Small intestine (tissue), 7 donors: ENCODE results near the gene ADAM22. TPM values are rescaled to one million over a fixed set of nuclear protein-coding genes. Genes with fewer than 3 reads are reported as not detected.

Experiments used
- DNase-seq, 2 donors: peaks; one replicate each; pipeline versions ENCODE4 v3.0.0 to v3.0.0-alpha.2; 2013
- FAIRE-seq: peaks from 2 replicates; lab custom pipeline; 2012; peaks lifted over from hg19 to GRCh38; lab: Jason Lieb, UNC
- H3K27ac ChIP-seq, 3 donors: one replicate each; pipeline ENCODE4 v1.5.1; 2013; ENCODE audit warnings: low read length in 2 of 3, mild to moderate bottlenecking in 2 of 3, control low read depth in 1 of 3, inconsistent platforms in 1 of 3, low read depth in 1 of 3, moderate library complexity in 1 of 3
- H3K27me3 ChIP-seq, 3 donors: one replicate each; pipeline ENCODE4 v1.6.1; 2013; ENCODE audit warnings: low read length in 3 of 3, inconsistent platforms in 1 of 3; ENCODE audit not compliant: control insufficient read depth in 3 of 3, insufficient read depth in 3 of 3
- H3K36me3 ChIP-seq, 3 donors: one replicate each; pipeline ENCODE4 v1.6.1; 2013; ENCODE audit warnings: low read length in 3 of 3, inconsistent platforms in 1 of 3, low read depth in 1 of 3, mild to moderate bottlenecking in 1 of 3, moderate library complexity in 1 of 3; ENCODE audit not compliant: control insufficient read depth in 3 of 3, insufficient read depth in 2 of 3
- H3K4me1 ChIP-seq, 3 donors: one replicate each; pipeline ENCODE4 v1.6.1; 2013; ENCODE audit warnings: low read length in 2 of 3, inconsistent platforms in 1 of 3, low read depth in 1 of 3, mild to moderate bottlenecking in 1 of 3, moderate library complexity in 1 of 3; ENCODE audit not compliant: control insufficient read depth in 3 of 3, insufficient read depth in 2 of 3
- H3K4me3 ChIP-seq, 3 donors: one replicate each; pipeline ENCODE4 v1.5.1; 2013; ENCODE audit warnings: low read length in 3 of 3, control low read depth in 1 of 3, inconsistent platforms in 1 of 3, low read depth in 1 of 3, mild to moderate bottlenecking in 1 of 3, moderate library complexity in 1 of 3
- H3K9me3 ChIP-seq, 2 donors: one replicate each; pipeline ENCODE4 v1.6.1; 2013; ENCODE audit warnings: low read depth in 1 of 2, low read length in 1 of 2; ENCODE audit not compliant: control insufficient read depth in 2 of 2, insufficient read depth in 1 of 2
- WGBS, 3 donors: extraction: QIAGEN DNeasy Blood & Tissue Kit; methylation state at CpG; one replicate each; pipeline ENCODE4 v1.1.7; 2013; 5-methylcytosine and 5-hydroxymethylcytosine counted together
- polyA plus RNA-seq, 4 donors: library from polyadenylated mRNA; stranded (reverse) in 3 of 4; unstranded in 1 of 4; fragments of 200-250 nt in 3 of 4; fragments of 120-200 nt in 1 of 4; gene quantifications; one replicate each; pipeline versions ENCODE4 v1.2.1 to v1.2.3, GENCODE V29; 2013
- donor health status: healthy with polysubstance abuse.
- donor health status: control.
- donor health status: control.
- donor health status: Bipolar disorder and iron deficiency.
- donor health status: healthy.

Gene ADAM22
- polyA plus RNA-seq, 4 donors = 0.94 to 7.6 TPM; not detected in 2

DNA sequence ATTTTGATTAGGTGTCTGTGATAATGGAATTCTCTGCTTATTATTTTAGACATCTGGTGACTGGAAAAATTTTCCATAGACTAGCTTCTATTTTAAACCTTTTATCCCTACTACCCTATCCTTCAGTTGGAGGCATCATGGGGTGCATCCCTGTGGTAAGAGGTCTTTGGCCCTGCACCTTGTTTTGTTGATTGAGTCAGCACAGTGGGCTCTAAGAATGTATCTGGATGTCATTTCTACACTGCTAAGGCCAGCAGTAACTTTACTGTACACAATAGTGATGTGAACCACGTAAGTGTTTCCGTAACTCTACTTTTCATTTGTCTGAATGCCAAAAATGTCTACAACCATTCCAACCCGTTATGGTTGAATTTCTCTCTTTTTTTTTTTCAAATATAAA is 75.6 kb downstream of the ADAM22 start:
- WGBS, 3 donors = 84 to 88% (median 86%) methylated on average over 3 of the region's 3 CpGs
- H3K36me3 ChIP-seq = no peaks in the 10 kb centered on the region
- DNase-seq (no peak), FAIRE-seq (no peak)
- no peaks in the 10 kb centered on the region for H3K27me3 ChIP-seq
- no peak overlapping the region for H3K27ac ChIP-seq
- H3K4me3 ChIP-seq = no peak overlapping the region
- no peaks in the 10 kb centered on the region for H3K4me1 ChIP-seq
- no peaks in the 10 kb centered on the region for H3K9me3 ChIP-seq

DNA sequence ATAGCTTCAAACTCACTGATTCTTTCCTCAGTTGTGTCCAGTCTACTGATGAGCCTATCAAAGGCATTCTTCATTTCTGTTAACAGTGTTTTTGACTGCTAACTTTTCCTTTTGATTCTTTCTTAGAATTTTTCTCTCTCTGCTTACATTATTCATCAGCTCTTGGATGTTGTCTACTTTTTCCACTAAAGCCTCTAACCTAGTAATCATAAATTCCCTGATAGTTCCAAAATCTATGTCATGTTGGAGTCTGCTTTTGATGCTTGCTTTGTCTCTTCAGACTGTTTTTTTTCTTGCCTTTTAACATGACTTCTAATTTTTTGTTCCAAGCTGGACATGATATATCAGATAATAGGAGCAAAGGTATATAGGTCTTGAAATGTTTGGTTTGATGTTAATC is 78.0 kb downstream of the ADAM22 start:
- Histone ChIP-seq H3K27ac (no peak overlapping the region), H3K36me3 (no peaks in the 10 kb centered on the region), H3K9me3 (no peaks in the 10 kb centered on the region), H3K4me1 (no peaks in the 10 kb centered on the region), H3K4me3 (no peak overlapping the region), H3K27me3 (no peaks in the 10 kb centered on the region)
- no peak for DNase-seq
- FAIRE-seq = peak; percentile 30

DNA sequence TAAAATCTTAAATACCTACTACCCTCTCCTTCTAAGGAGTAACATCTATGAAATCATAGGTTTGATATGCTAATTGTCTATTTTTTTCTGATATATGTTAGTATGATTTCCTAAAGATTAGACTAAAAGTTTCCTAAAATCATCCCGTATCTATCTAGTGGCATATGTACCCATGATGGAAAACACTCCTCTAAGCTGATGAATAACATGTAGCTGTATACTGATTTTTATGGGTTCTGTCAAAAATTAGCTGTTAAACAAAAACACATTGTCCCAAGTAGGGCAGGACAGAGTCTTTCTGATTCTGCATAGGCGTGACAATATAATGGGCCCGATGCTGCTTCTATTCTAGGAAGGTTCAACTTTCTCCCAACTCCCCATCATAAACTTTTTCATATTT is 79.9 kb downstream of the ADAM22 start:
- no peaks in the 10 kb centered on the region for H3K4me1 ChIP-seq
- no peak overlapping the region for H3K4me3 ChIP-seq
- no peaks in the 10 kb centered on the region for H3K27me3 ChIP-seq
- FAIRE-seq (no peak), DNase-seq (no peak)
- H3K36me3 ChIP-seq = no peaks in the 10 kb centered on the region
- no peaks in the 10 kb centered on the region for H3K9me3 ChIP-seq
- WGBS, 3 donors = 91 to 97% (median 91%) methylated on average over 3 of the region's 3 CpGs
- no peak overlapping the region for H3K27ac ChIP-seq

DNA sequence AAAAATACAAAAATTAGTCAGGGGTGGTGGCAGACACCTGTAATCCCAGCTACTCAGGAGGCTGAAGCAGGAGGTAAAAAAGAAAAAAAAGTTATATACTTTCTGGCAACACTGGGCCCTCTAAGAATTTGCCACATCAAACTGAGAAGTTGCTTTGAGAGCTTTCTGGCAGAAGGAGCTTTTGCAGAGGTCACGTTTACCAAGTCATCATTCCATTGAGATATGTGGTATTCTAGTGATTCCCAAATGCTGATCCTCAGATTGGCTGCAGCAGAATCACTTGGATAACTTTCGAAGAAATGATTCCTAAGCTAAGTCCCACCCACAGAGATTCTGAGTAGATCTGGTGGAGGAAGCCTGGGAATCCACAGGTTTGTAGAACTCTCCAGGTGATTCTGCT is 80.5 kb downstream of the ADAM22 start:
- H3K4me1 ChIP-seq = no peaks in the 10 kb centered on the region
- H3K27me3 ChIP-seq = no peaks in the 10 kb centered on the region
- H3K9me3 ChIP-seq = no peaks in the 10 kb centered on the region
- no peak overlapping the region for H3K4me3 ChIP-seq
- no peaks in the 10 kb centered on the region for H3K36me3 ChIP-seq
- H3K27ac ChIP-seq = no peak overlapping the region
- no peak for FAIRE-seq
- no peak for DNase-seq
- 87 to 88% (median 88%) methylated on average over 2 of the region's 2 CpGs for whole genome bisulfite sequencing, 3 donors

DNA sequence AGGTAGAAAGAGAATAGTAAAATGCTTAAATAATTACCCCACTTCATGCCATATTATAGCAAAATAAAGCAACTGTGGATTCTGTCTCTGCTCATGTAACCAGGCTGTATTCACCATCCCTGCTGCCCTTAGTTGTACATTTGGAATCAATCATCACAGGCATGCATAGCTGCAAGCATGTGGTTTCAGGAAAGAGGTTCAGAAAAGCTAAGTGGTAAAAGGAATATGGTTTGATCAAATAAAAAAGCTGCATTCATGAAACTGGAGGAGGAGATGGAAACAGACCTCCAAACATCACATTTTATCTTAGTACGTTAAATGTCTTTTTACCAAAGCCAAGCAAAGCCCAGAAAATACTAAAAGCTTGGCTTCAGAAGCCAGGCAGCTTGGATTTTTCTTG is 81.3 kb downstream of the ADAM22 start:
- H3K9me3 ChIP-seq = no peaks in the 10 kb centered on the region
- no peaks in the 10 kb centered on the region for H3K27me3 ChIP-seq
- DNase-seq (no peak), FAIRE-seq (no peak)
- WGBS, 3 donors = 74 to 92% (median 86%) methylated on average over 1 of the region's 1 CpG
- H3K4me3 ChIP-seq = no peak overlapping the region
- no peaks in the 10 kb centered on the region for H3K36me3 ChIP-seq
- H3K27ac ChIP-seq = no peak overlapping the region
- no peaks in the 10 kb centered on the region for H3K4me1 ChIP-seq

DNA sequence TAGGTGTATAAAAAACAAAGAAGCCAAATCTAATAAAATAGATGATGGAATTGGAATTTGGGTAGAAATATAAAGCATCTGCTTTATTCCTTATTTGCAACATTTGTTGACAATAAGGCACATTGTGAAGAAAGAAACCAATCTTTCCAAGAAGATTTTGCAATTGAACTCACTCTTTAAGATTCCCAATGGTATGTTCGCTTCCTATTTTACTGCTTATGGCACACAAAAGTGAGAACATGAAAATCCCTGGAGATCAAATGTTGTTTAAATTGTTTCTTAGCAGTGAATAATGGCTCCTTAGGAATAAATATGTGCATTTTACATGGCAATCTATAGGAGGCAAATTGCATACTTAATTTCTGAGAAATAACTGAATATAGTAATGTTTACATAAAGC is 84.5 kb downstream of the ADAM22 start:
- no peaks in the 10 kb centered on the region for H3K27me3 ChIP-seq
- WGBS, 3 donors = 91 to 100% (median 95%) methylated on average over 1 of the region's 1 CpG
- H3K27ac ChIP-seq = no peak overlapping the region
- no peak for DNase-seq
- no peaks in the 10 kb centered on the region for H3K36me3 ChIP-seq
- no peaks in the 10 kb centered on the region for H3K4me1 ChIP-seq
- H3K4me3 ChIP-seq = no peak overlapping the region
- no peaks in the 10 kb centered on the region for H3K9me3 ChIP-seq
- no peak for FAIRE-seq

DNA sequence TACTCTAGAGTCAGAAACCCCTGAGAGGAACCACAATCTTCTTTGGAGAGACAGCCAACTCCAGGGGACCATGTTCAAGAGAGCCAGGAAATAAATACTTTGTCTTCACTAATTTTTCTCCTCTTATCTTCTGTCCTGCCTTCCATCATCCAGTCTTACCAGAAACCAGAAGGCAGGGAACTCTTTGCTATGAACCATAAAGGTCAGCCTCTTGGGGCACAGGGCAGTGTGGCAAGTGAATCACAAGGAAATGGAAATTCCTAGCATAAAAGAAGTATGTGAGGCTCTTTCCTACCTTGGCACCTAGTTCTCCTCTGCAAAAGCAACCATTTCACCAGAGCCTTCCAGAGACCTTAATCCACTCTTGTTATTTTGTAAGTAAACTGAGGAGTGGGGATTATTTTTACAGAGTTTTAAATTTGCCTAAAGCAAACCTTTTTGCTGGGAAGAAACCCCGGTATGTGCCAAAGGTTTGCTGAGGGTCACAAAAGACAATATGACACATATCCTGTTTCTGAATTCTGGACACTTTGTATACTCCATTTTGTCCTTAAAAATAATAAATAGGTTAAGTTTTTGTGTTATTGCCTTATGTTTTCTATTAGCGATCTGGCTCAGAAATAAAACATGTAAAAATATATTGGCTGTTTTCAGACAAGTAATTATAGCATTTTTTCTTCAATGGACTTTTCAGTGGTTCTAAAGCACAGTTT is 87.1 kb downstream of the ADAM22 start:
- H3K4me3 ChIP-seq = no peak overlapping the region
- FAIRE-seq (no peak), DNase-seq (no peak)
- H3K36me3 ChIP-seq = no peaks in the 10 kb centered on the region
- no peaks in the 10 kb centered on the region for H3K4me1 ChIP-seq
- no peaks in the 10 kb centered on the region for H3K9me3 ChIP-seq
- H3K27me3 ChIP-seq = no peaks in the 10 kb centered on the region
- no peak overlapping the region for H3K27ac ChIP-seq
- 74 to 93% (median 90%) methylated on average over 2 of the region's 2 CpGs for WGBS, 3 donors

DNA sequence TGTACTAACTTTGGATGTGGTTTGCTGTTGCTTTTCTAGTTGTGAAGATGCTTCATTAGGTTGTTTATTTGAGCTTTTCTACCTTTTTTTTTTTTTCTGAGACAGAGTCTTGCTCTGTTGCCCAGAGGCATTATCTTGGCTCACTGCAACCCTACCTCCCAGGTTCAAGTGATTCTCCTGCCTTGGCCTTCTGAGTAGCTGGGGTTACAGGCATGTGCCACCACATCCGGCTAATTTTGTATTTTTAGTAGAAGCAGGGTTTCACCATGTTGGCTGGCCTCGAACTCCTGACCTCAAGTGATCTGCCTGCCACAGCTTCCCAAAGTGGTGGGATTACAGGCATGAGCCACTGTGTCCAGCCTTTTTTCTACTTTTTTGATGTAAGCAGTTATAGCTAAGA is 93.7 kb downstream of the ADAM22 start:
- FAIRE-seq = no peak
- no peaks in the 10 kb centered on the region for H3K4me1 ChIP-seq
- H3K27ac ChIP-seq = no peak overlapping the region
- no peaks in the 10 kb centered on the region for H3K27me3 ChIP-seq
- DNase-seq = no peak
- 89 to 98% (median 96%) methylated on average over 2 of the region's 2 CpGs for WGBS, 3 donors
- peaks cover 0 to 2% (median 0%) of the 10 kb centered on the region in 3 donors for H3K36me3 ChIP-seq
- peaks cover 2 to 22% of the 10 kb centered on the region in 2 donors for H3K9me3 ChIP-seq
- no peak overlapping the region for H3K4me3 ChIP-seq
